Activated T-helper 1 cell treated with anti-CD3 and anti-CD28 coated beads, Interleukin-2, amount 50 U/mL, for 16 hours (primary cell): Measurements from ENCODE around the gene CELA1.

Source experiments
- DNase-seq, 2 donors: peaks; one replicate each; pipeline ENCODE4 v3.0.0-alpha.2; 2020; ENCODE audit warnings: low read depth in 1 of 2, low spot score in 1 of 2

CELA1 gene

GRCh38 chr12:51346581-51346980 is at the start of gene CELA1:
Gene CELA1 (minus strand): TSS chr12:51346679. CDS start chr12:51346638, 41 bp downstream.
- no peak for DNase-seq

GRCh38 chr12:51395283-51396230 is 49.1 kb upstream of the CELA1 start:
- DNase-seq, result no peak

- DNase-seq, result peak in 1 of 2 donors; percentile 30
Measured at GRCh38 chr12:51393676-51394545, 47.4 kb upstream of the CELA1 start.

GRCh38 chr12:51392556-51393237 is 46.2 kb upstream of the CELA1 start:
- no peak for DNase-seq

DNA sequence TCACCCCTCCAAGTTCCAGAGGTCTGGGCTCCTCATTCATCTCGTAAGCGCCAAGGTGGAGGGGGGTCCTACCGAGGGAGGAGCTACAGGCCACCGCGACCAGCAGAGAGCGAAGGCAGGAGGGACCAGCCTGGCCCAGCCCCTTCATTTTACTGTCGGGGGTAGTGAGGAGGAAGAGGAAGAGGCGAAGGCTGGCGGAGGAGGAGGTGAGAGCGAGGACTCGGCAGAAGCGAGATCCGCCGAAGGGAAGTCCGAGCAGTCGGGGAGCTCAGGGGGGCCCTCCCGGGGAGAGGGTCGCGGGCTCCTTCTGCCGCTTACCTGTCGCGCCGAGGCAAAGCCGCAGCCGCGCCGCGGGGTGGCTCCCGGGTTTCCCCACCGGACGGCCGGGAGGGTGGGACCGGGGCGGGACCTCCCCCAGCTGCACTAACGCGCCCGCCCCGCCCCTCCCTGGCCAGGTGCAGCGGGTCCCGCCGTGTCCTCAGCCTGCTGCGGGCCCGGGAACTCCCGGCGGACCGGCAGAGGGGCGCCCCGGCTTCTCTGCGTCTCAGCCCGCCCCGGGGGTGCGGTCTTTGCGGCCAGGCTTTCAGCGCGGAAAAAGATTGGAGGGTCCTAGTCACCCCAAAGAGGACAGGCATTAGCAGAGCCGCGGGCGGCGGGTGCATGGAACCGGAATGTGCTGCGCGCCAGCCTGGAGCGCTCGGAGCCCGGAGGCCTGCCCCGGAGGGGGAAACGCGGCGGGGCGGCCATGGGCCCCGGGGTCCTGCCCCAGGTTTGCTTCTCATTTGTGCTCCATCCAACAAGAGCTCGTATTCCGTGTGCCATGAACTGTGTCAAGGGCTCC is 45.0 kb upstream of the CELA1 start, which contains the start of gene GALNT6:
TSS of gene GALNT6 (minus strand) at position 124 of the 841 bp plus-strand sequence. CDS start 11,625 bp downstream, outside the sequence.
- peak; percentile 38 to 67 for DNase-seq

DNA sequence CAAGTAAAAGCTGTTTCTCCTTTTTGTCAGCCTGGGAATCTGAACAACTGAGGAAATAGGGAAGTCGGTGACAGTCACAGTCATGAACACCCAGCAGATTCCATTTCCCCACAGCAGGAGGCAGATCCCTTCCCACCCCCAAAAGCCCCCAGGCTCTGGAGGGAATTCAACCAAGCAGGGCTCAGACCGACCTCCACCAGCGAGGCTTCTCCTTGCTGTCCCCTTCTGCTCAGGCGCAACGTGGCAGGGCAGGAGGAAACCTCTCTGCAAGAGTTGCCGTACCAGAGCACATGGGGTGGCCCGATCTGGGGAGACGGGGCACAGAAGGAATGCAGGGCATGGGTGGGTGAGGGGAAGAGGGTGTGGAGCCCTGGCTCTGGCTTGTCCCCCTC is 44.4 kb upstream of the CELA1 start:
- DNase-seq, result no peak

- DNase-seq, result no peak
Measured at GRCh38 chr12:51390457-51390856, 44.0 kb upstream of the CELA1 start.

- DNase-seq, result no peak
Measured at GRCh38 chr12:51389302-51389999, 43.0 kb upstream of the CELA1 start.

- no peak for DNase-seq
Measured at GRCh38 chr12:51388846-51389245, 42.4 kb upstream of the CELA1 start.

- DNase-seq, result no peak
Measured at GRCh38 chr12:51388069-51388799, 41.8 kb upstream of the CELA1 start.

DNA sequence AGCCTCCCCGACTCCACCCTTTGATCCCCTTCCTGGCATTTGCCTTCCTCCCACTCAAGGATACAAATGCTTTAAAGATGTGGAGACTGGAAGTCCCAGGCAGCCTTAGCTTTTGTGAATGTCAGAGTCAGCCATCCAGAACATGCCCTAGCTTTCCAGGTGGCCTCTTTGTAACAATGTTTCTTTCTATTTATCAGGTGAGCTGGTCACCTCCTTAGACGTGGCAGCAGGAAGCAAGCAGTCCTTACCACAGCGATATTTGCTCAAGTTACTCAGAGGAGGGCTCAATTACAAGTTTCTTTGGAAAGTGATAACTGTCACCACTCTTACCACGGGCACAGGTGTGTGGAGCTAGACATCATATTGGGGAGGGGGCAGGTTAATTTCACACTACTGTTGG is 39.9 kb upstream of the CELA1 start:
- DNase-seq, result no peak

DNA sequence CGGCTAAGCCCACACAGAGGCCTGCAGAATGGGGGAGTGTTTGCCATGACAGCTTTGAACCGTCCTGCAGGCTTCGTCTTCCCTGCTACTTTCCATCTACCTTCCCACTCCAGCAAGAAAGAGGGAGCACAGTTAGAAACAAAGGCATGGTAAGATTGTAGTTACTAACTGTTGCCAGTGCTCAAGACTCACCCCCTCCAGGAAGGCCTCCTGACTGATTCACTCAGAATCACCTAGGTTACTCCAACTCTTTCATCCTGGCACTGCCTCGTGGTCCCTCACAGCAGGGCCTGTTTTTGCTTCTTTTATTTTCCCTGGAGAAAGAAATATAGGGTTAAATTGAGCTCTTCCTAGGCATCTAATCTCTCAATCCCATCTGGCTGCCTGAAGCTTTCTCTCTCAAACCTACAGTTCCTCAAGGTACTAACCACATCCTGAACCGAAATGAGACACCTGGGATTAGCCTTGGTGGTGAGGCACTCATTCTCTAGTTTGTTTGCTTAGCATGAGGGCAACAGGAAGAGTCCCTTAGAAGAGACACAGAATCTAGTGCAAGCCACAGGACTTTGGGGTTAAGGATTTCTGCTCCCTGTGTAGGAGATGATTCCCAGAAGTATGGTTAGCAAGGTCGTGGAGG is 36.9 kb upstream of the CELA1 start:
- no peak for DNase-seq

GRCh38 chr12:51382173-51382572 is 35.7 kb upstream of the CELA1 start:
- no peak for DNase-seq

GRCh38 chr12:51381226-51382079 is 35.0 kb upstream of the CELA1 start:
- no peak for DNase-seq

- no peak for DNase-seq
Measured at GRCh38 chr12:51379571-51379970, 33.1 kb upstream of the CELA1 start.

DNA sequence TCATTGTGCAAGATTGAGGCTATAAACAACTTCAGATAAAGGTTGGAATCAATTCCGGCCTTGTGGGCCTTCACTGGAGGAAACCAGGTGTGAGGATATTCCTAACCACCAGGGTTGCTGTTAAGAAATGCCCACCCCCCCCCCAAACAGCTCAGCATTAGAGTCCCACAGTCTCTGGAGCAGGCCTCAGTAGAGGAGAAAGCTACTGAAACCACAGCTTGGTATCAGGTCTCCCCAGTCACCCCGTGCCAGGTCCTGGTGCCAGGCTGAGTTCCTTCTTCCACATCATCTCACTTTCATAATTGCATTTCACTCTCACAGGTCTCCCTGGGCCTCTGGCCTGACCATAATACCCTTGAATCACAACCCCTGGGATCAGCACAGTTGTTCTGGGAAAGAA is 32.3 kb upstream of the CELA1 start:
- no peak for DNase-seq

DNA sequence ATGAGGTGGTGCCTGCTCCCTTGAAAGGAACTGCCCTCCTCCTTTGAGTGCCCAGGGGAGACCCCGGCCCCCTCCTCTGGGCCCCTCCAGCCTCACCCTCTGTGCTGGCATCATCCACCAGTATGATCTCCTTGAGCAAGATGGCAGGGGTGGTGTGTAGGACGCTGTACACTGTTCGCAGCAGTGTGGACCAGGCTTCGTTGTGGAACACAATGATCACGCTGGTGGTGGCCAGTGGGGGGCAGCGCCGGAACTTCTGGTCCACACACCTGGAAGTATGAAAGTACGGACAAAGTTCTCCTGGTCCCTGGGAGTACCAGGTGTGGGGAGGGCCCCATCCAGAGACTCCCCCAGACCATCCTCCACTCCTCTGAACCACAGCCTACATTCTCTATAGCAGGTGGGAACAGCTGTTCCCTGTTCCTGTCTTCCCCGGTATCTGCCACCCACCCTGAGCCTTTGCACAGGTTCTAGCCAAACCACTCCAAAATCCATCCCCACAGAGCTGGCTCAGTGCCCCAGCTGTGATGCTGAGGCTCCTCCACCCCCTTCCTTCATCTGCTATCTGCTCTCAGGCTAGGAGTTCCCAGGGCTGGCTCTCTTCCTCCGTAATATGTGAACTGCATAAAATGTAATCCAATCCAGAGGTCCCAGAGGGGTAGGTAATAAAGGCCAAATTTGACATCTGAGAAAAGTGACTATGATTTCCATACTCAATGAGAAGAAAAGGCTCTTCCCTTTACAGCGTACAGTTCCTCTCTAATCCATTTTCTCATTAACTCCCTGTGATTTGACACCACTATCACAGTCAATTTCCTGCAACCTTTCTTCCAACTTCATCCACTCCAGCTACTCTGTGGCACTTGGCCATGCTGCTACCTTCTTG is 30.9 kb upstream of the CELA1 start:
- no peak for DNase-seq
